Brain microvascular endothelial cell (primary cell): ENCODE measurements around the gene PLA2G7.
A peak's percentile ranks its signal among the peaks of the same experiment; 100 is the strongest.
"Not testable (repeated sequence)": the region's sequence is repeated elsewhere in the genome, so short reads cannot be mapped to it uniquely, and the experiment has no call there.

Experiments
- DNase-seq: peaks from one replicate; pipeline ENCODE4 v3.0.0-alpha.2; 2020
- H3K27ac ChIP-seq: fragments of 250-450 bp; sonication (Bioruptor Pico); 2 replicates; pipeline ENCODE4 v1.5.1; 2020; ENCODE audit warnings: mild to moderate bottlenecking, moderate library complexity
- H3K27me3 ChIP-seq: fragments of 250-450 bp; sonication (Bioruptor Pico); replicated peaks from 2 replicates; pipeline ENCODE4 v1.5.1; 2020; ENCODE audit warnings: mild to moderate bottlenecking
- H3K36me3 ChIP-seq: fragments of 250-450 bp; sonication (Bioruptor Pico); replicated peaks from 2 replicates; pipeline ENCODE4 v1.5.1; 2020; ENCODE audit warnings: mild to moderate bottlenecking
- H3K4me3 ChIP-seq: 2 replicates; pipeline ENCODE4 v1.5.1; 2011; ENCODE audit warnings: low read depth, mild to moderate bottlenecking, control low read depth, low read length, moderate library complexity
- in situ Hi-C: cut with HindIII; loops from 2 replicates; pipeline ENCODE4 v1.10.0; 2017; ENCODE audit warnings: low sequenced_read_pairs, low pct_ligation_motif_present
- TF ChIP-seq, protein P1 (sequence below): IDR thresholded peaks from 2 replicates; pipeline ENCODE4 v1.5.1; 2011; ENCODE audit warnings: low read depth, mild to moderate bottlenecking, moderate library complexity, low read length, control low read depth, inconsistent platforms; ENCODE audit errors: missing control alignments

PLA2G7 gene

DNA sequence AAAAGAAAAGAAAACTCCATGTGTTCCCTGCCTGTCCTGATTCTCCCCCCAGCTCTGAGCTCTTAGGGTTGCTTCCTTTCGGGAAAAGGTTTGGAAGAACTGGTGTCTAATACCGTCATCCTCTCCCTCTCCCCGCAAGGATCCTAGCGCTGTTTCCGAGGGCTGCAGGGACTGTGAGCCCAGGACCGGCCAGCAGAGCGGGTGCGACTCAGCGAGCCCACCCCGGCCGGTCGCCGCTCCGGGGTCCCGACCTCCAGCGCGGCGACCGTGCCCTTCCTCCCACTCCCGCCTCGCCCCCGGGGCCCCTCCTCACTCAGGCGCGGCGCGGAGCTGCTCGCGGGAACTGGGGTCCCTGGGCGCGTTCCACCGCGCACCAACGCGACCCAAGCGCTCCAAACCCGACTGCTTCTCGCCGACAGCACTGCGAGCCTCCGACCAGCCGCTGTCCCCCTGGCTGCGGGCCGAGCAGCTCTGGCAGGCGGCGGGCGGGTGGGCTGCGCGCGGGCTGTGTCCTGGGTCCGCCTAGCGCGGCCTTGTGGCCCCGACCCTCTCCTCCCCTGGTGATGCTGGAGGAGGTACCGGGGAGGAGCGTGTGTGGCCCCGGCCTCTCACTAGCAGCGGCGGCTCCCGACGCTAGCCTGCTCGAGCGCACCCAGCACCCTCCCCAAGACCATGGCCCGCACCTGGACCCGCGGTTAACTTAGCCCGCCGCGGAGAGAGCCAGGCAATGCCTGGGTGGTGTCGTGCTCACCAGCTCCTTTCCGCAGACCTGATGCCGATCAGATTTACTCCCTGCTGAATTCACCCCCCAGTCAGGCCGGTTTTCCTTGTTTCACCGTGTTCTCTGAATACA lies at the start of gene PLA2G7:
Gene PLA2G7 (minus strand): TSS at position 509 of the 853 bp plus-strand sequence. CDS start 12,484 bp downstream, outside the sequence.
- H3K36me3 ChIP-seq = no peaks in the 10 kb centered on the region
- TF ChIP-seq, protein P1, sequence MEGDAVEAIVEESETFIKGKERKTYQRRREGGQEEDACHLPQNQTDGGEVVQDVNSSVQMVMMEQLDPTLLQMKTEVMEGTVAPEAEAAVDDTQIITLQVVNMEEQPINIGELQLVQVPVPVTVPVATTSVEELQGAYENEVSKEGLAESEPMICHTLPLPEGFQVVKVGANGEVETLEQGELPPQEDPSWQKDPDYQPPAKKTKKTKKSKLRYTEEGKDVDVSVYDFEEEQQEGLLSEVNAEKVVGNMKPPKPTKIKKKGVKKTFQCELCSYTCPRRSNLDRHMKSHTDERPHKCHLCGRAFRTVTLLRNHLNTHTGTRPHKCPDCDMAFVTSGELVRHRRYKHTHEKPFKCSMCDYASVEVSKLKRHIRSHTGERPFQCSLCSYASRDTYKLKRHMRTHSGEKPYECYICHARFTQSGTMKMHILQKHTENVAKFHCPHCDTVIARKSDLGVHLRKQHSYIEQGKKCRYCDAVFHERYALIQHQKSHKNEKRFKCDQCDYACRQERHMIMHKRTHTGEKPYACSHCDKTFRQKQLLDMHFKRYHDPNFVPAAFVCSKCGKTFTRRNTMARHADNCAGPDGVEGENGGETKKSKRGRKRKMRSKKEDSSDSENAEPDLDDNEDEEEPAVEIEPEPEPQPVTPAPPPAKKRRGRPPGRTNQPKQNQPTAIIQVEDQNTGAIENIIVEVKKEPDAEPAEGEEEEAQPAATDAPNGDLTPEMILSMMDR = no peak
- no peak for DNase-seq
- no peak within 1 kb of the TSS for H3K27ac ChIP-seq
- peaks cover 29% of the 10 kb centered on the region for H3K27me3 ChIP-seq
- peak within 1 kb of the TSS; percentile 51 for H3K4me3 ChIP-seq
- in situ Hi-C loops = no loop called here

DNA sequence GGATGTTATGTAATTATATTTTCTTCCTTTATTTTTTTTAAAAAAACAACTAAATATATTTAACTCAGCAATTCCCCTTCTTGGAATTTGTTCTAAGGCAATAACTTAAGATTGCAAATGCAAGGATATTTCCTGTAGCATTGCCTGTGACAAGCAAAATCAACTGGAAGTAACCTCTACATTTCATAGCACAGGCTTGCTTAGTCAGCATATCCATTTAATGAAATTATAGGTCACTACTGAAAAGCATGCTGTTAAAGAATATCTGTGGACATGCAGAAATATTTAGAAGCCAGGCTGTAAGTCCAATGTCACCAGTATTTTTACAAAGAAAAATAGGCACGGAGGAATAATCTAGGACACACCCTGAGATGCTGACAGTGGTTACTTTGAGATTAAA lies 49.4 kb upstream of the PLA2G7 start:
- no peaks in the 10 kb centered on the region for H3K27me3 ChIP-seq
- H3K4me3 ChIP-seq = no peak overlapping the region
- no peak overlapping the region for H3K27ac ChIP-seq
- H3K36me3 ChIP-seq = no peaks in the 10 kb centered on the region
- DNase-seq = no peak
- TF ChIP-seq, protein P1 = no peak
- in situ Hi-C loops = no loop called here

DNA sequence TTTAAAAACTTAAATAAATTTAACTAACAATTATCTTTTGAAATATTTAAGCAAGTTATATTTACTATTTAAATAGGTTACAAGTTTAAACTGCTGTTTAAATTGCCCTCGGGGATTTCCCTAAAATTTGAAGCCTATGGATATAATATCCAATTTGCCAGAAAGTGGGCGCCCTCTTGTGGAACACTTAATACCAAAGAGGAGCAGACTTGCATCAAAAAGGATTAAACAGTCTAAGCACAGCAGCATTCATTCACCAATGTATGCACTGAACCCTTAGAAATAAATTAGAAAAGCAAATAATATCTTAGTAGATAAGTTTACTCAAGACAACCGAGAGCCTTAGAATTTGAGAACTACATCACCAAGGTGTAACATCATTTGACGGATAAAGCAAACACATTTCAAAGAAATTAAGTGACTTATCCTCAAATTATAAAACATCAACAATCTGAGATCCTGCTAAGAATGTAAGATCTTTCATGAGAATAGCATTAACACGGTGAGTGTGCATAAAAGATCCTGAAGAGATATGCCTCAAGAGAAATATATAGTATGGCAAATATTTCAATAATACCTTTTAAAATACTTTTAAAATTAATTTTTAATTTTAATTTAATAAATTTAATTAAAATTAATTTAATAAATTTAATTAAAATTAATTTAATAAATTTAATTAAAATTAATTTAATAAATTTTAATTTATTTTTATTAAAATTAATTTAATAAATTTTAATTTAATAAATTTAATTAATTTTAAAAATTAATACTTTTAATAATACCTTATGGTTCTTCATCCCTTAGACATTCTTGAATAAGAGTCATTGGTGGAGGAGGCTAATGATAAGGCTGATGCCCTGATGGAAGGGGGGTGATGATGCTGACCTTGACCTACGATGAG lies 46.6 kb upstream of the PLA2G7 start:
- TF ChIP-seq, protein P1 = peak; percentile 72
- no peaks in the 10 kb centered on the region for H3K36me3 ChIP-seq
- H3K27me3 ChIP-seq = no peaks in the 10 kb centered on the region
- no peak overlapping the region for H3K4me3 ChIP-seq
- DNase-seq = peak; percentile 70
- H3K27ac ChIP-seq = no peak overlapping the region
- in situ Hi-C loops = no loop called here

DNA sequence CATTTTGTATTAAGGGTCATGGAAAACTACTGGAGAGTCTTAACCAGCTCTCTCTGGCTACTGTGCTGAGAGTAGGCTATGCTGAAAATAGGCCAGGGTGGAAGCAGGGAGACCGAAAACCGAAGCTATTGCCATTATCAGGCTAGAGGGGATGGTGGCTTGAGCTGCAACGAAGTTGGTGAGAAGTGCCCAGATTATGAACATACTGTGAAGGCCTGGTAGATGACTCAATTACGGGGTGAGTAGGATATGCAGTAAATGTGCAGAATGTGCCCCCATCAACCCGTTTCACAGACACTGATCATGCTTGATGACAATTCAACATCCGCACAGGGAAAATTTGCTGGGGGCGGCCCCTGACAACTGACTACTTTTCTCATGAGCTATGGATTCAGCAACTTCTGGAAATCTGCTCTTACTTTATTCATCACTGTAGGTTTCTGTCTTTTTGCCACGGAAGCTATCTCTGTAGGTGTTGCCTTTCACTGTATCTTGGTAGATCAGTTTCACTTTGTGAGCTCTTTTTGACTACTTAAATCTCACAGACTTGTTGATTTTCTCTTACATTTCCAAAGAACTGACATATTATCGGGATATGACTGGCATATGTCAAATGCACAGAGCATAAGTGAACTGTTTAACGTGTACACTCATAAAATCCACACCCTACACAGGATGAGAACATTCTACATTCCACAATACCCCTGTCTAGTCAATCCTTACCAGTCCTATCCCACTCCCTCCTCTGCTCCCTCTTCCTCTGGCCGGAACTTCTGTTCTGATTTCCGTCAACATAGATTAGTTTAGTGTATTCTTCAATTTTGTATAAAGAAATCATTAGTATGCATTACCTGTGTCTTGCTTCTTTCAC lies 42.5 kb upstream of the PLA2G7 start:
- in situ Hi-C loops = no loop called here
- DNase-seq = no peak
- TF ChIP-seq, protein P1 = no peak

DNA sequence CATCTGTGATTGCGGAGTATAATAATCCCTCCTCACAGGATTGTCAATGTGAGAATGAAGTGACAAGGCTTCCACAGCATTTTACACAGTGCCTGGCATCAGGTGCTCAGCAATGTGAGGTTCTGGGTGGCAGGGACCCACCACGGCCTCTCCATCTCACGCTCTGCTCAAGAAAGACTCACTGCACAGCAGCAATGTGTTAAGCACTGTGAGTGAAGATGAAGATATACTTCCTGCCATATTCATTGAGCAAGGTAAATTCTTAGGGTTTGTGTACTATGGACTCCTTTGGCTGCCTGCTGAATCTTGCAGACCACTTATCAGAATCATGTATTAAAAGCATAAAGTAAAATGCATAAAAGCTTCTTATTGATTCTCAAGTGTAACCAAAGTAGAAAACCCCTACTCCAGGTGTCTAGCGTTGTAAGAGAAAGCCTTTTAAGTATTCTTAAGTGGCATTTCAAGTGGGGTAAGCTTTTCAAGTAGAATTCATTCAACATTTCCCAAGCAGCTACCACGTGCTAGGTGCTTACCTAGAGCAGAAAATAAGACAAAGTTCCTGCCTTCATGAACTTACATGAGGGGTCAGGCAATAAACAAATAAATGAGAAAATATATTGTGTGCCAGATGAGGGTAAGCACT lies 41.0 kb upstream of the PLA2G7 start:
- H3K36me3 ChIP-seq = no peaks in the 10 kb centered on the region
- no peak for DNase-seq
- no peak overlapping the region for H3K4me3 ChIP-seq
- TF ChIP-seq, protein P1 = no peak
- H3K27me3 ChIP-seq = no peaks in the 10 kb centered on the region
- in situ Hi-C loops = no loop called here
- no peak overlapping the region for H3K27ac ChIP-seq

More for the DNA sequence above, 42.5 kb upstream of the PLA2G7 start:
- H3K27me3 ChIP-seq = no peaks in the 10 kb centered on the region
- H3K27ac ChIP-seq = no peak overlapping the region
- no peaks in the 10 kb centered on the region for H3K36me3 ChIP-seq
- no peak overlapping the region for H3K4me3 ChIP-seq

DNA sequence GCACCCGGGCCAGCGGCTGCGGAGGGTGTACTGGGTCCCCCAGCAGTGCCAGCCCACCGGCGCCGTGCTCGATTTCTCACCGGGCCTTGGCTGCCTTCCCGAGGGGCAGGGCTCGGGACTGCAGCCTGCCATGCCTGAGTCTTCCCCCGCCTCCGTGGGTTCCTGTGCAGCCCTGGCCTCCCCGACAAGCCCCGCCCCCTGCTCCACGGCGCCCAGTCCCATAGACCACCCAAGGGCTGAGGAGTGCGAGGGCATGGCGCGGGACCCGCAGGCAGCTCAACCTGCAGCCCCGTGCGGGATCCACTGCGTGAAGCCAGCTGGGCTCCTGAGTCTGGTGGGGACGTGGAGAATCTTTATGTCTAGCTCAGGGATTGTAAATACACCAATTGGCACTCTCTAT lies 39.6 kb upstream of the PLA2G7 start:
- H3K27ac ChIP-seq, in situ Hi-C loops, H3K36me3 ChIP-seq, H3K27me3 ChIP-seq, DNase-seq, H3K4me3 ChIP-seq: not testable (repeated sequence)
